Activated gamma-delta T cell treated with anti-CD3 and anti-CD28 coated beads, Interleukin-2, amount 50 U/mL, for 16 hours (primary cell): ENCODE data around the gene CCDC73.

Experiments
- DNase-seq: peaks from one replicate; pipeline ENCODE4 v3.0.0-alpha.2; 2020; ENCODE audit warnings: low read depth

CCDC73 gene

GRCh38 chr11:32586576-32587190 lies 207.8 kb downstream of the CCDC73 start:
- DNase-seq, result no peak

DNA sequence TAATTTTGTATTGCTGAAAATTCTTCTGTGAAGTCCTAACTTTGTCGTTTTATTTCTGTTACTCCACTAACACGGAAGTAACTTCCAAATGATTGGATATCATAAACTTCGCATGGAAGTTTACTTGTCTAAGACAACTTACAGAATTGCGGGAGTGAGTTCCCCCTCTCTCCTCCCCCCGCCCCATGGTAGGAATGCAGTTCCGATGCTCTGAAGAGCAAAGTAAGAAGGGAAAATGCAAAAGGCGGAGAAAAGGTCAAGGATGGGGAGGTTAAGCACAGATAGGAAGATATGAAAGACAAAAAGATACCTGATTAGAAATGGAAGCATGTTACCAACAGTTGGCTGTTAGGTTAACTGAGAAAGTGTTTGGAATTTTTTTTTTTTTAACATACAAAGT lies 209.5 kb downstream of the CCDC73 start:
- DNase-seq, result no peak

GRCh38 chr11:32583459-32584271 lies 210.8 kb downstream of the CCDC73 start, which contains the start of gene EIF3M:
Gene EIF3M, plus strand, starts transcription at chr11:32583831. Its CDS starts 57 bp downstream, at chr11:32583888.
- DNase-seq, result peak; percentile 92

GRCh38 chr11:32581556-32581955 lies 212.9 kb downstream of the CCDC73 start:
- no peak for DNase-seq

DNA sequence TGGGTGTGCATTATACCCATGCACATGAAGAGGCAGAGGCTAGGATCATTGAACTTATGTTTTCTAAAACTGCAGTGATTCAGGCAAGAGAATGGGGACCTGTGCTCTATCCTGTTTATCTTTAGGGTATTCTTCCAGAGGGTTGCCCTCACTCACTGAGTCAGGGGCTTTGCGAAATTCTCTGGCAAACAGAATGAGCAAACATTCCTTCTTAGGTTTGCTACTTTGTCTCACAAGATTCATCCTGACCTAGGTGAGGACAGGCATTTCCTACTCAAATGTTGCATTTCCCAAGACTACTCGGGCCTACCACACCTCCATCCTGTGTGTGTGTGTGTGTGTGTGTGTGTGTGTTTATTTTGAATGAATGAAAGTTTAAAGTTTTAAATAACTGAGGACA lies 213.5 kb downstream of the CCDC73 start:
- no peak for DNase-seq

DNA sequence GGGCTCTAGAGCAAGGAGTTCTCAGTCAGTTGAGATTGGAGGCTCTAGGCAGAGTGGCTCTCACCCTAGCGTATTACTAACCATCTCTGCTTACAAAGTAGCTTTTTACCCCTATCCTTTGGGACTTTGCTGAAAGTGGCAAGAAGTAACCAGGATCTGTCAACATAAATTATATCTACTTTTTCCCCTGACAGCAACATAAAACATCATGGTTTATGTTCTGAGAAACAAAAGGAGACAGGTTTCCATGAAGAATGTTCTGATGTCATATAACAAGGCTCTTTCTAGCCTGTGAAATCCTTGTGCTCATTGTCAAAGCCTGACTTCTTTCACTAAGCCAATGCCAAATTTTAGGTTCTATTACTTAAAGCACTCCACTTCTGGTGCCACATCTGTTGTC lies 218.0 kb downstream of the CCDC73 start:
- no peak for DNase-seq

GRCh38 chr11:32575070-32575469 lies 219.4 kb downstream of the CCDC73 start:
- DNase-seq, result no peak

GRCh38 chr11:32574421-32574820 lies 220.0 kb downstream of the CCDC73 start:
- no peak for DNase-seq

DNA sequence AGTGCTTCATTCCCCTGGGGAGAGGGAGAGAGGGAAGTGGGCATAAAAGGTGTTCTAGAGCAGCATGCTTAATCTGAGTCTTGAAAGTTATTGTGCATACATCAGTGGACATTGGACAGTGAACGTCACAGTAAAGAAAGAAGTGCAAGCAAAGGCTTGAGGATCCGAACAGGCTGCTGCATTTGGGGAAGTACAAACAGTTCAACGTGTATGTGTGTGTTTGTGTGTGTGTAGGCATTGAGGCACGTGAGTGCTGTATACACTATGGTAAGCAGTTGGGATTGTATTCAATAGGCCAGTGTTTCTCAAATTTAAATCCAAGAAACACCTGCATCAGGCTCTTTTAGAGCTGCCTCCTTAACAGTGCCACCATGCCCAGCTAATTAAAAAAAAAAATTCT lies 221.2 kb downstream of the CCDC73 start:
- no peak for DNase-seq

- no peak for DNase-seq
Observed at GRCh38 chr11:32571039-32571438, 223.4 kb downstream of the CCDC73 start.

DNA sequence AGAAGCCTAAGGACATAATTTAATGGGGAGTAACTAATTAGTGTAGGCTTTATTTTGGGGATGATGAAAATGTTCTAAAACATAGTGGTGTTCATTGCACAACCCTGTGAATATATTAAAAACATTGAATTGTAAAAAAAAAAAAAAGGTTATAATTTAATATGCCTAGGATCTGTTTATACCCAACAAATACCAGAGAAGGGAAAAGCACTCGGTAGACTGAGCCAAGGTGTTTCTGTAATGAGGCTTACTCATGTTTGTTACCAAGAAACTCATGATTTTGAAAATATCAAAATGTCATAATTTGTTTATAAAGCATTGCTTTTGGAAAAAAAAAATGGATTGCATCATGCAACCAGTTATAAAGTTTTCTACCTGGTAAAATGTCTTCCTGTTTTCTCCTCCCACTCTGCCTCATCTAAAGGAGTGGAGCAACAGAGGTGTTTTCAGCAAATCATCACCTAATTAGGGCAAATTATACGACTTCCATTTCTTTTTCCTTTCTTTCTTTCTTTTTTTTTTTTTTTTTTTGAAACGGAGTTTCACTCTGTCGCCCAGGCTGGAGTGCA lies 225.1 kb downstream of the CCDC73 start:
- no peak for DNase-seq

DNA sequence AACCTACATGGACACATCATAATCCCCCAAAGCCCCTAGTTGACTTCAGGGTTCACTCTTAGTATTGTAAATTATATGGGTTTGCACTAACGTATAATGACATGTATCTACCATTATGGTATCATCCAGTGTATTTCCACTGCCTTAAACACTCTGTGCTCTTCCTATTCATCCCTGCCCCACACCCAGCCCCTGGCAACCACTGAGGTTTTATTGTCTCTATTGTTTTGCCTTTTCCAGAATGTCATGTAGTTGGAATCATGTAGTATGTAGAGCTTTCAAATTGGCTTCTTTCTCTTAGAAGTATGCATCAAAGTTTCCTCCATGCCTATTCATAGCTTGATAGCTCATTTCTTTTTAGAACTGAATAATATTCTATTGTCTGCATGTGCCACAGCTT lies 227.3 kb downstream of the CCDC73 start:
- no peak for DNase-seq

DNA sequence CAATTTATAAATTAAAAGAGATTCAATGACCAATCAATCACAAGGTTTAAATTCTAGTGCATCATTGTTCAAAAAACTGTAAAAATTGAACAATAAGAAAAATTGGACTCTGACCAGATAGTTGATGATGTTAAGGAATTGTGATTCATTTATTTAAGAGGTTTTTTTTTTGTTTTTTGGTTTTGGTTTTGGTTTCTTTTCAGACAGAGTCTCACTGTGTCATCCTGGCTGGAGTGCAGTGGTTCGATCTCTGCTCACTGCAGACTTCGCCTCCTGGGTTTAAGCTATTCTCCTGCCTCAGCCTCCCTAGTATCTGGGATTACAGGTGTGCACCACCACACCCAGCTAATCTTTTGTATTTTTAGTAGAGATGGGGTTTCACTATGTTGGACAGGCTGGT lies 227.9 kb downstream of the CCDC73 start:
- no peak for DNase-seq

DNA sequence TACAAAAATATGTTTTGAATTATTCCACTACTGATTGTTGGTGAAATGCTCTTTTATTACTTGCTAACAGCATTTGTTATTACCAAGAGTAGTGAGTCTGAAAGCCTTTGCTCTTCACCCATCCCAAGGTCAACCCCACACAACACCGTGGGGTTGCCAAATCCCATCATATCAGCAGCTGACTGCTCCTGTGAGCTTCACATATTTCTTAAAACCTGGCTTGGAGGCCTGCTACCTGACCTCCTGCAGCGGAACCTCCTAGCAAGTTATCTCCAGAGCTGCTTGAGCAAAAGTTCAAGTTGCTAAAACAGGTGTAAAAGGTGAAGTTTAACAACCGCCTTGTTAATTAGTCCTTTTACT lies 230.9 kb downstream of the CCDC73 start:
- DNase-seq, result no peak

GRCh38 chr11:32562839-32563599 lies 231.4 kb downstream of the CCDC73 start:
- no peak for DNase-seq

DNA sequence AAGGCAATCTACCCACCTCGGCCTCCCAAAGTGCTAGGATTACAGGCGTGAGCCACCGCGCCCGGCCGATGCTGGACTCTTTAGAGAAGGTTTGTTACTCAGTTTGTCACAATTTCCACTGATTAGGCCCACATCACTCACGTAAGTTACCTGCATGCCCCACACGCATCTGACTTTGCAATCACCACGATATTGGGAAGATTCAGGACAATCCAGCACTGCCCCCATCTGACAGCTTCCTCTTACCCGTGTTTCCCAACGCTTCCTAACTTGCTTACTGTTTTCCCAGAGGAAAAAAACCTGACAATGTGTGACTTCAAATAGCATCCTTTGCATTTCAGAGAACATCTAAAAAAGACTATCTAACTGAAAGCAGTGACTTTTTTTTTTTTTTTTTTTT lies 232.6 kb downstream of the CCDC73 start:
- no peak for DNase-seq

GRCh38 chr11:32555895-32556294 lies 238.6 kb downstream of the CCDC73 start:
- no peak for DNase-seq

DNA sequence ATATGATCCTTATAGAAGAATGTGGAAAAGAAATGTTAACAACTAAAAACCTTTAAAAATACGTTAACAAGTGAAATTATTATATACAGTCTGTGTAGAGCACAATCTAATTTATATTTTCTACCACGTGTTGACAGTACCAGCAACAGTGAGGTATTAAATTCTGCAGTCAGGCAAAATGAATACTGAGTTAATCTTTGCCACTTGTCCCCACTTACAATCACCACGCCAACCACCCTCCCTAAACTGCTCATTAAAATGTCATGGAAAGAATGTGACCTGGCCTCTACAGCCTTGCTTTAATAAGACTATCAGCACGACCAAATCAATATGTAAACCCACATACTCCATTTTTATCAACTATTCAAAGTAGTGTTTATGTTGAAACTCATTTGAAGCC lies 239.4 kb downstream of the CCDC73 start:
- no peak for DNase-seq
